GM23248 (cell line): ENCODE results near the gene RPLP1. TPM values are rescaled to one million over a fixed set of nuclear protein-coding genes. Genes with fewer than 3 reads are reported as not detected.

ENCODE experiments used
- DNase-seq: peaks from one replicate; pipeline ENCODE4 v3.0.0-alpha.2; 2015
- H2AFZ ChIP-seq: fragments of 200-600 bp; sonication (generic); 2 replicates; pipeline ENCODE4 v1.6.1; 2016; ENCODE audit warnings: antibody characterized with exemption
- H3F3A ChIP-seq: fragments of 200-600 bp; sonication (generic); 2 replicates; pipeline ENCODE4 v1.6.1; 2016; ENCODE audit warnings: mild to moderate bottlenecking, antibody characterized with exemption, mixed run types; ENCODE audit not compliant: insufficient read depth
- H3K27ac ChIP-seq: fragments of 200-600 bp; sonication (generic); 2 replicates; pipeline ENCODE4 v1.5.1; 2016; ENCODE audit warnings: mild to moderate bottlenecking
- H3K27me3 ChIP-seq: fragments of 200-600 bp; sonication (generic); replicated peaks from 2 replicates; pipeline ENCODE4 v1.6.1; 2016; ENCODE audit warnings: mild to moderate bottlenecking; ENCODE audit not compliant: insufficient read depth
- H3K36me3 ChIP-seq: fragments of 200-600 bp; sonication (generic); 2 replicates; pipeline ENCODE4 v1.6.1; 2016; ENCODE audit warnings: low read depth, mild to moderate bottlenecking
- H3K4me1 ChIP-seq: fragments of 200-600 bp; sonication (generic); 2 replicates; pipeline ENCODE4 v1.6.1; 2016; ENCODE audit warnings: mild to moderate bottlenecking; ENCODE audit not compliant: insufficient read depth
- H3K4me2 ChIP-seq: fragments of 200-600 bp; sonication (generic); one replicate; pipeline ENCODE4 v1.6.1; 2016; ENCODE audit warnings: mild to moderate bottlenecking; ENCODE audit not compliant: unreplicated experiment
- H3K4me3 ChIP-seq: fragments of 200-600 bp; sonication (generic); 2 replicates; pipeline ENCODE4 v1.5.1; 2016; ENCODE audit warnings: mild to moderate bottlenecking
- H3K79me2 ChIP-seq: fragments of 200-600 bp; sonication (generic); 2 replicates; pipeline ENCODE4 v1.6.1; 2016; ENCODE audit warnings: mild to moderate bottlenecking; ENCODE audit not compliant: insufficient read depth
- H3K9ac ChIP-seq: fragments of 200-600 bp; sonication (generic); 2 replicates; pipeline ENCODE4 v1.6.1; 2016; ENCODE audit warnings: mild to moderate bottlenecking
- H3K9me2 ChIP-seq: fragments of 200-600 bp; sonication (generic); 2 replicates; pipeline ENCODE4 v1.6.1; 2016; ENCODE audit warnings: mixed run types, mild to moderate bottlenecking, moderate library complexity; ENCODE audit not compliant: insufficient read depth
- H3K9me3 ChIP-seq: fragments of 200-600 bp; sonication (generic); one replicate; pipeline ENCODE4 v1.6.1; 2017; ENCODE audit warnings: low read depth
- H4K20me1 ChIP-seq: fragments of 200-600 bp; sonication (generic); 2 replicates; pipeline ENCODE4 v1.6.0; 2016; ENCODE audit not compliant: insufficient read depth
- EZH2 ChIP-seq: fragments of 200-600 bp; sonication (generic); IDR thresholded peaks from 2 replicates; pipeline ENCODE4 v1.6.1; 2018; ENCODE audit warnings: antibody characterized with exemption, mild to moderate bottlenecking; ENCODE audit not compliant: insufficient read depth, poor library complexity, severe bottlenecking
- EZH2phosphoT487 ChIP-seq: fragments of 200-600 bp; sonication (generic); IDR thresholded peaks from 2 replicates; pipeline ENCODE4 v1.6.1; 2018; ENCODE audit warnings: antibody characterized with exemption, moderate library complexity, mild to moderate bottlenecking, low read depth; ENCODE audit not compliant: insufficient read depth
- WGBS, 2 experiments: methylation state at CpG; one replicate each; pipeline ENCODE4 v1.1.6; 2015 to 2017; ENCODE audit warnings: low lambda C conversion rate in 2 of 2, low coverage in 1 of 2; ENCODE audit errors: missing lambda C conversion rate in 2 of 2; 5-methylcytosine and 5-hydroxymethylcytosine counted together
- in situ Hi-C: fragments of 300-500 bp; cut with MboI; formaldehyde crosslinking; loops from 2 replicates; pipeline ENCODE4 v1.15.0; 2020
- polyA plus RNA-seq: library from polyadenylated mRNA; unstranded; fragments of >200 nt; fragmentation: Nextera tagmentation; extraction: Ambion mirVana; gene quantifications from 2 replicates; pipeline ENCODE4 v1.2.1, GENCODE V29; 2016
- total RNA-seq: library from RNA; depleted of rRNA; stranded (reverse); fragments of >200 nt; shearing (Covaris generic); gene quantifications from 2 replicates; pipeline ENCODE4 v1.2.3, GENCODE V29; 2014

Gene RPLP1
- total and polyA plus RNA-seq, 2 experiments from 2014 or later: 172 to 963 TPM

- no peak for DNase-seq
- Histone ChIP-seq H3K4me2 (no peak overlapping the region), H3K4me1 (peaks cover 17% of the 10 kb centered on the region), H2AFZ (no peak overlapping the region), H3K27me3 (no peaks in the 10 kb centered on the region), H3K9me2 (no peaks in the 10 kb centered on the region), H3K27ac (no peak overlapping the region), H3K9ac (no peak overlapping the region), H3K36me3 (peaks cover 38% of the 10 kb centered on the region), H4K20me1 (peaks cover 18% of the 10 kb centered on the region; the same call in 1 of the 2 replicates), H3K9me3 (no peaks in the 10 kb centered on the region), H3K79me2 (peaks cover 40% of the 10 kb centered on the region), H3F3A (peaks cover 70% of the 10 kb centered on the region), H3K4me3 (no peak overlapping the region)
- in situ Hi-C loops: no loop called here
- 83 to 87% methylated on average over 8 of the region's 8 CpGs for WGBS, 2 experiments
- TF ChIP-seq EZH2: no peak
- no peak for TF ChIP-seq EZH2phosphoT487
Observed at GRCh38 chr15:69457304-69458280, 5.0 kb downstream of the RPLP1 start.

- no peak overlapping the region for H3K4me3 ChIP-seq
- H3K27ac ChIP-seq: no peak overlapping the region
- H3K9me2 ChIP-seq: no peaks in the 10 kb centered on the region
- H3K79me2 ChIP-seq: peaks cover 26% of the 10 kb centered on the region
- in situ Hi-C loops: no loop called here
- peak; percentile 27 for DNase-seq
- peaks cover 21% of the 10 kb centered on the region for H3K4me1 ChIP-seq
- H3K27me3 ChIP-seq: no peaks in the 10 kb centered on the region
- H3K36me3 ChIP-seq: peaks cover 32% of the 10 kb centered on the region
- H4K20me1 ChIP-seq: peaks cover 11% of the 10 kb centered on the region; the same call in 1 of the 2 replicates
- no peak overlapping the region for H3K4me2 ChIP-seq
- WGBS, 2 experiments: 31 to 32% methylated on average over 2 of the region's 2 CpGs
- TF ChIP-seq EZH2 (no peak), EZH2phosphoT487 (no peak)
- no peaks in the 10 kb centered on the region for H3K9me3 ChIP-seq
- no peak overlapping the region for H3K9ac ChIP-seq
- peaks cover 69% of the 10 kb centered on the region for H3F3A ChIP-seq
- no peak overlapping the region for H2AFZ ChIP-seq
Observed at GRCh38 chr15:69459066-69459465, 6.4 kb downstream of the RPLP1 start.

- peaks cover 12% of the 10 kb centered on the region for H3K79me2 ChIP-seq
- in situ Hi-C loops: no loop called here
- TF ChIP-seq EZH2 (no peak), EZH2phosphoT487 (no peak)
Observed at GRCh38 chr15:69460481-69460880, 7.9 kb downstream of the RPLP1 start.

DNA sequence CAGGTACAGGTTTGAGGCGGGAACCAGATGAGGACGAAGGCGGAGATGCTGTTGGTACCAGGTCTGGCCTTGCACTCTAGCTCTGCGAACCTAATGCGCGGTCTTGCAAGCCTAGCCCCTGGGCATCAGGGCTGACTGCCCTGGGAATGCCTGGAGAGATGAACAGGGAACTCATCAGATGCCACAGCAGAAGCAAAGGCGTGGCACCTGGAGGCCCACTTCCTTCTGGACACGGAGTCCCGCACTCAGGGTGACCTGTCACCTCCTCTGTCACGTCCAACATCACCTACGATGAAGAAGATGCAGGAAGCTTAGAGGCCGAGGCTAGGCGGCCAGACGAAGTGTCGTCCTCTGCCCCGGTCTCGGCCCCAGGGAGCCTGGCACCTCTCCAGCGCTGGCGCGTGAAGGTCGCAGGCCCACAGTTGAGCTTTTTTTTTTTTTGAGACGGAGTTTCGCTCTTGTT is 9.4 kb downstream of the RPLP1 start:
- Histone ChIP-seq H3K9ac (peak overlapping the region; percentile 84), H3K9me2 (no peaks in the 10 kb centered on the region), H2AFZ (peak overlapping the region; percentile 91), H3K9me3 (no peaks in the 10 kb centered on the region), H4K20me1 (no peaks in the 10 kb centered on the region), H3K36me3 (peaks cover 3% of the 10 kb centered on the region; the same call in 1 of the 2 replicates), H3K27ac (no peak overlapping the region), H3K4me2 (peak overlapping the region; percentile 64), H3K27me3 (no peaks in the 10 kb centered on the region), H3K79me2 (no peaks in the 10 kb centered on the region), H3K4me3 (peak overlapping the region; percentile 75), H3F3A (peaks cover 43% of the 10 kb centered on the region), H3K4me1 (peaks cover 9% of the 10 kb centered on the region)
- in situ Hi-C loops: no loop called here
- TF ChIP-seq EZH2phosphoT487: no peak
- no peak for TF ChIP-seq EZH2
- no peak for DNase-seq
- 82% methylated on average over 23 of the region's 23 CpGs for WGBS, 2 experiments

More at GRCh38 chr15:69460481-69460880, 7.9 kb downstream of the RPLP1 start:
- Histone ChIP-seq H3K9ac (no peak overlapping the region), H4K20me1 (no peaks in the 10 kb centered on the region), H3K4me3 (no peak overlapping the region), H3K36me3 (peaks cover 19% of the 10 kb centered on the region), H3K9me3 (no peaks in the 10 kb centered on the region), H2AFZ (no peak overlapping the region), H3K4me2 (no peak overlapping the region), H3K27me3 (no peaks in the 10 kb centered on the region), H3F3A (peaks cover 59% of the 10 kb centered on the region), H3K4me1 (peaks cover 8% of the 10 kb centered on the region), H3K9me2 (no peaks in the 10 kb centered on the region), H3K27ac (no peak overlapping the region)
- no peak for DNase-seq
- WGBS, 2 experiments: 0 to 4% methylated on average over 1 of the region's 1 CpG
